ENCODE results near the gene RASGEF1C.

- TF ChIP-seq EZH2 (IDR thresholded peaks at IDR 0.05) (no peak), FOXP2 (optimal IDR thresholded peaks at IDR 0.05; ENCODE audit: control extremely low read depth, extremely low read length, insufficient read depth) (no peak)
Observed at GRCh38 chr5:180135128-180135955, 73.7 kb downstream of the RASGEF1C start.
